Testis (tissue), 2 donors: ENCODE data around the gene CCKAR.

Experiments
- CTCF ChIP-seq, 3 experiments: fragments of 450-650 bp in 2 of 3; fragments of 200-600 bp in 1 of 3; sonication (generic) in 1 of 3; IDR thresholded peaks; one replicate each; pipeline ENCODE4 v1.5.1; 2016 to 2019; ENCODE audit warnings: antibody characterized with exemption in 3 of 3, mild to moderate bottlenecking in 2 of 3, moderate library complexity in 1 of 3
- POLR2A ChIP-seq: fragments of 450-650 bp; IDR thresholded peaks from one replicate; pipeline ENCODE4 v1.6.1; 2017; ENCODE audit warnings: antibody characterized with exemption, mild to moderate bottlenecking, moderate library complexity

- no peak for TF ChIP-seq CTCF (IDR thresholded peaks at IDR 0.05)
- TF ChIP-seq POLR2A = no peak
These were observed 1.3 kb upstream of the CCKAR start for GRCh38 chr4:26491449-26492170.
